ENCODE results near the gene CCN6. TPM values are rescaled to one million over a fixed set of nuclear protein-coding genes. Genes with fewer than 3 reads are reported as not detected.

The CCN6 gene
- total RNA-seq (ENCODE audit: low replicate concordance): not detected in 2 replicates
- long read RNA-seq: 0 reads

GRCh38 chr6:112054001-112054400, at the start of gene CCN6:
TSS of gene CCN6 (plus strand) at chr6:112054104. CDS start at chr6:112054358, 254 bp downstream.
- Mint-ChIP-seq H3K27ac (no peak within 1 kb of the TSS), H3K4me1 (ENCODE audit: unreplicated experiment) (peaks cover 5% of the 10 kb centered on the region), H3K27me3 (no peaks in the 10 kb centered on the region), H3K36me3 (no peaks in the 10 kb centered on the region), H3K9me3 (peaks cover 3% of the 10 kb centered on the region), H3K4me3 (no peak within 1 kb of the TSS)
- DNase-seq (ENCODE audit: extremely low spot score, unreplicated experiment): no peak
- TF ChIP-seq CTCF (conservative IDR thresholded peaks at IDR 0.05): no peak

GRCh38 chr6:112004201-112005012, 49.5 kb upstream of the CCN6 start:
- Mint-ChIP-seq H3K27ac (no peak overlapping the region), H3K9me3 (no peaks in the 10 kb centered on the region), H3K36me3 (no peaks in the 10 kb centered on the region), H3K4me3 (no peak overlapping the region), H3K27me3 (no peaks in the 10 kb centered on the region), H3K4me1 (ENCODE audit: unreplicated experiment) (peaks cover 15% of the 10 kb centered on the region)
- no peak for TF ChIP-seq CTCF (conservative IDR thresholded peaks at IDR 0.05)
- DNase-seq (ENCODE audit: extremely low spot score, unreplicated experiment): no peak

- no peak for DNase-seq (ENCODE audit: extremely low spot score, unreplicated experiment)
- no peak for TF ChIP-seq CTCF (conservative IDR thresholded peaks at IDR 0.05)
- H3K36me3 Mint-ChIP-seq: no peaks in the 10 kb centered on the region
- H3K27me3 Mint-ChIP-seq: no peaks in the 10 kb centered on the region
- H3K4me3 Mint-ChIP-seq: no peak overlapping the region
- no peak overlapping the region for H3K27ac Mint-ChIP-seq
- H3K9me3 Mint-ChIP-seq: no peaks in the 10 kb centered on the region
- H3K4me1 Mint-ChIP-seq (ENCODE audit: unreplicated experiment): peaks cover 15% of the 10 kb centered on the region
These were observed 48.9 kb upstream of the CCN6 start for GRCh38 chr6:112005013-112005371.

- H3K27me3 Mint-ChIP-seq: no peaks in the 10 kb centered on the region
- DNase-seq (ENCODE audit: extremely low spot score, unreplicated experiment): no peak
- H3K27ac Mint-ChIP-seq: no peak overlapping the region
- no peak overlapping the region for H3K4me3 Mint-ChIP-seq
- no peaks in the 10 kb centered on the region for H3K9me3 Mint-ChIP-seq
- no peaks in the 10 kb centered on the region for H3K36me3 Mint-ChIP-seq
- no peak for TF ChIP-seq CTCF (conservative IDR thresholded peaks at IDR 0.05)
- peaks cover 15% of the 10 kb centered on the region for H3K4me1 Mint-ChIP-seq (ENCODE audit: unreplicated experiment)
These were observed 46.6 kb upstream of the CCN6 start for GRCh38 chr6:112007254-112007653.

- Mint-ChIP-seq H3K9me3 (no peaks in the 10 kb centered on the region), H3K4me1 (ENCODE audit: unreplicated experiment) (peaks cover 15% of the 10 kb centered on the region), H3K27ac (no peak overlapping the region), H3K27me3 (no peaks in the 10 kb centered on the region), H3K4me3 (no peak overlapping the region), H3K36me3 (no peaks in the 10 kb centered on the region)
- TF ChIP-seq CTCF (conservative IDR thresholded peaks at IDR 0.05): no peak
- no peak for DNase-seq (ENCODE audit: extremely low spot score, unreplicated experiment)
These were observed 46.1 kb upstream of the CCN6 start for GRCh38 chr6:112007805-112008204.

Data from type B pancreatic cell (in vitro differentiated cells).